Measurements from ENCODE around the gene FTO.

Gene FTO

GRCh38 chr16:53771655-53772497, 67.9 kb downstream of the FTO start:
- Histone ChIP-seq H3K36me3 (ENCODE audit: insufficient read depth) (no peaks in the 10 kb centered on the region), H3K27me3 (ENCODE audit: insufficient read depth, low read depth) (no peaks in the 10 kb centered on the region), H3K79me2 (ENCODE audit: insufficient read depth, low read depth) (no peaks in the 10 kb centered on the region; the same call in 1 of the 2 replicates), H2AFZ (ENCODE audit: low read depth) (no peak overlapping the region), H3K4me2 (no peak overlapping the region), H3K4me3 (IDR thresholded peaks at IDR 0.05; ENCODE audit: insufficient read depth, low read depth, low read length) (no peak overlapping the region), H3K9ac (no peak overlapping the region), H4K20me1 (ENCODE audit: insufficient read depth) (no peaks in the 10 kb centered on the region), H3K4me1 (ENCODE audit: low read depth, poor library complexity, severe bottlenecking) (no peaks in the 10 kb centered on the region), H3K27ac (no peak overlapping the region)
- TF ChIP-seq CTCF (conservative IDR thresholded peaks at IDR 0.05; ENCODE audit: low read depth, low read length), result no peak

- Histone ChIP-seq H3K36me3 (ENCODE audit: insufficient read depth) (no peaks in the 10 kb centered on the region), H3K4me3 (IDR thresholded peaks at IDR 0.05; ENCODE audit: insufficient read depth, low read depth, low read length) (no peak overlapping the region), H3K27ac (no peak overlapping the region), H3K79me2 (ENCODE audit: insufficient read depth, low read depth) (no peaks in the 10 kb centered on the region; the same call in 1 of the 2 replicates), H3K9ac (no peak overlapping the region), H4K20me1 (ENCODE audit: insufficient read depth) (no peaks in the 10 kb centered on the region), H3K4me2 (no peak overlapping the region), H3K4me1 (ENCODE audit: low read depth, poor library complexity, severe bottlenecking) (no peaks in the 10 kb centered on the region), H3K27me3 (ENCODE audit: insufficient read depth, low read depth) (no peaks in the 10 kb centered on the region), H2AFZ (ENCODE audit: low read depth) (no peak overlapping the region)
- TF ChIP-seq CTCF (conservative IDR thresholded peaks at IDR 0.05; ENCODE audit: low read depth, low read length), result no peak
These were observed 69.3 kb downstream of the FTO start for GRCh38 chr16:53773150-53773846.

GRCh38 chr16:53773881-53774280, 69.9 kb downstream of the FTO start:
- Histone ChIP-seq H3K27ac (no peak overlapping the region), H3K79me2 (ENCODE audit: insufficient read depth, low read depth) (no peaks in the 10 kb centered on the region; the same call in 1 of the 2 replicates)
- no peak for TF ChIP-seq CTCF (conservative IDR thresholded peaks at IDR 0.05; ENCODE audit: low read depth, low read length)

GRCh38 chr16:53775106-53775820, 71.3 kb downstream of the FTO start:
- Histone ChIP-seq H3K4me3 (IDR thresholded peaks at IDR 0.05; ENCODE audit: insufficient read depth, low read depth, low read length) (no peak overlapping the region), H3K27me3 (ENCODE audit: insufficient read depth, low read depth) (no peaks in the 10 kb centered on the region), H2AFZ (ENCODE audit: low read depth) (no peak overlapping the region), H3K27ac (no peak overlapping the region), H3K79me2 (ENCODE audit: insufficient read depth, low read depth) (no peaks in the 10 kb centered on the region), H3K36me3 (ENCODE audit: insufficient read depth) (no peaks in the 10 kb centered on the region), H4K20me1 (ENCODE audit: insufficient read depth) (no peaks in the 10 kb centered on the region), H3K4me1 (ENCODE audit: low read depth, poor library complexity, severe bottlenecking) (no peaks in the 10 kb centered on the region), H3K9ac (no peak overlapping the region), H3K4me2 (no peak overlapping the region)
- no peak for TF ChIP-seq CTCF (conservative IDR thresholded peaks at IDR 0.05; ENCODE audit: low read depth, low read length)

More at GRCh38 chr16:53773881-53774280, 69.9 kb downstream of the FTO start:
- Histone ChIP-seq H3K27me3 (ENCODE audit: insufficient read depth, low read depth) (no peaks in the 10 kb centered on the region), H3K4me2 (no peak overlapping the region), H3K4me3 (IDR thresholded peaks at IDR 0.05; ENCODE audit: insufficient read depth, low read depth, low read length) (no peak overlapping the region), H2AFZ (ENCODE audit: low read depth) (no peak overlapping the region), H3K4me1 (ENCODE audit: low read depth, poor library complexity, severe bottlenecking) (no peaks in the 10 kb centered on the region), H3K36me3 (ENCODE audit: insufficient read depth) (no peaks in the 10 kb centered on the region), H3K9ac (no peak overlapping the region), H4K20me1 (ENCODE audit: insufficient read depth) (no peaks in the 10 kb centered on the region)
